Activated naive CD4-positive, alpha-beta T cell treated with Interleukin-2 at 50 U/mL for 16 hours (primary cell): ENCODE data around the gene TBCEL.
"Not testable (repeated sequence)": the region's sequence is repeated elsewhere in the genome, so short reads cannot be mapped to it uniquely, and the experiment has no call there.

Source experiments
- DNase-seq: peaks from one replicate; pipeline ENCODE4 v3.0.0-alpha.2; 2020

The TBCEL gene

GRCh38 chr11:121023848-121024751, at the start of gene TBCEL:
TBCEL (plus strand) TSS chr11:121024102; CDS start chr11:121045691, 21,589 bp downstream.
- DNase-seq = peak; percentile 76

GRCh38 chr11:120974466-120974865, 49.4 kb upstream of the TBCEL start:
- no peak for DNase-seq

- DNase-seq = no peak
Observed at GRCh38 chr11:120974965-120975364, 48.9 kb upstream of the TBCEL start.

GRCh38 chr11:120977266-120978137, 46.4 kb upstream of the TBCEL start:
- DNase-seq = no peak

GRCh38 chr11:120978701-120979100, 45.2 kb upstream of the TBCEL start:
- no peak for DNase-seq

- DNase-seq = peak; percentile 19
Observed at GRCh38 chr11:120985718-120986569, 38.0 kb upstream of the TBCEL start.

- DNase-seq = no peak
Observed at GRCh38 chr11:120988603-120989002, 35.3 kb upstream of the TBCEL start.

GRCh38 chr11:120991830-120992686, 31.8 kb upstream of the TBCEL start:
- no peak for DNase-seq

GRCh38 chr11:120994091-120994859, 29.6 kb upstream of the TBCEL start:
- no peak for DNase-seq

- DNase-seq = no peak
Observed at GRCh38 chr11:120995184-120995583, 28.7 kb upstream of the TBCEL start.

- DNase-seq = no peak
Observed at GRCh38 chr11:120996973-120997372, 26.9 kb upstream of the TBCEL start.

- no peak for DNase-seq
Observed at GRCh38 chr11:120998581-120998980, 25.3 kb upstream of the TBCEL start.

GRCh38 chr11:121004206-121004840, 19.6 kb upstream of the TBCEL start:
- no peak for DNase-seq

- DNase-seq = no peak
Observed at GRCh38 chr11:121006922-121007321, 17.0 kb upstream of the TBCEL start.

- no peak for DNase-seq
Observed at GRCh38 chr11:121008551-121008950, 15.4 kb upstream of the TBCEL start.

GRCh38 chr11:121012091-121012490, 11.8 kb upstream of the TBCEL start:
- DNase-seq = no peak

GRCh38 chr11:121018746-121019145, 5.2 kb upstream of the TBCEL start:
- DNase-seq = no peak

GRCh38 chr11:121021718-121022117, 2.2 kb upstream of the TBCEL start:
- DNase-seq = not testable (repeated sequence)

- no peak for DNase-seq
Observed at GRCh38 chr11:121024989-121025388, 1.1 kb downstream of the TBCEL start.

- no peak for DNase-seq
Observed at GRCh38 chr11:121029153-121029552, 5.3 kb downstream of the TBCEL start.
